ENCODE results near the gene TMC4.

The TMC4 gene

GRCh38 chr19:54133312-54133956, 39.5 kb downstream of the TMC4 start:
- H2AFZ ChIP-seq (ENCODE audit: low read depth, low read length): no peak overlapping the region
- H3K36me3 ChIP-seq (ENCODE audit: insufficient read depth, low read length): peaks cover 32% of the 10 kb centered on the region
- DNase-seq: no peak
- no peak for ATAC-seq (ENCODE audit: insufficient read depth, low read depth)
- H4K20me1 ChIP-seq (ENCODE audit: insufficient read depth, low read length): peaks cover 17% of the 10 kb centered on the region
- no peaks in the 10 kb centered on the region for H3K9me3 ChIP-seq (ENCODE audit: insufficient read depth, low read length, severe bottlenecking)
- H3K27me3 ChIP-seq (ENCODE audit: insufficient read depth, low read length, poor library complexity): no peaks in the 10 kb centered on the region
- TF ChIP-seq CTCF (IDR thresholded peaks at IDR 0.05; ENCODE audit: borderline replicate concordance, extremely low read depth, low read length, poor library complexity, severe bottlenecking) (no peak), EZH2 (IDR thresholded peaks at IDR 0.05; ENCODE audit: borderline replicate concordance, low read depth, low read length, severe bottlenecking) (no peak)
- H3K4me3 ChIP-seq (ENCODE audit: low read depth in 1 of 2, low read length in 2 of 2): no peak overlapping the region
- H3K4me2 ChIP-seq (ENCODE audit: insufficient read depth, low read length): no peak overlapping the region
- H3K9ac ChIP-seq (ENCODE audit: low read depth, low read length): no peak overlapping the region
- no peak overlapping the region for H3K27ac ChIP-seq (ENCODE audit: low read length)
- H3K79me2 ChIP-seq (ENCODE audit: insufficient read depth, low read length): peaks cover 8% of the 10 kb centered on the region
- H3K4me1 ChIP-seq (ENCODE audit: insufficient read depth, low read length): peaks cover 14% of the 10 kb centered on the region

- no peak overlapping the region for H3K4me2 ChIP-seq (ENCODE audit: insufficient read depth, low read length)
- TF ChIP-seq CTCF (IDR thresholded peaks at IDR 0.05; ENCODE audit: borderline replicate concordance, extremely low read depth, low read length, poor library complexity, severe bottlenecking): no peak
- TF ChIP-seq EZH2 (IDR thresholded peaks at IDR 0.05; ENCODE audit: borderline replicate concordance, low read depth, low read length, severe bottlenecking): no peak
- no peak for DNase-seq
- no peak overlapping the region for H2AFZ ChIP-seq (ENCODE audit: low read depth, low read length)
- no peaks in the 10 kb centered on the region for H3K27me3 ChIP-seq (ENCODE audit: insufficient read depth, low read length, poor library complexity)
- H3K4me3 ChIP-seq (ENCODE audit: low read depth in 1 of 2, low read length in 2 of 2): no peak overlapping the region
- H3K79me2 ChIP-seq (ENCODE audit: insufficient read depth, low read length): no peaks in the 10 kb centered on the region
- H3K9ac ChIP-seq (ENCODE audit: low read depth, low read length): no peak overlapping the region
- peaks cover 65% of the 10 kb centered on the region for H3K36me3 ChIP-seq (ENCODE audit: insufficient read depth, low read length)
- no peak overlapping the region for H3K27ac ChIP-seq (ENCODE audit: low read length)
- peaks cover 18% of the 10 kb centered on the region for H4K20me1 ChIP-seq (ENCODE audit: insufficient read depth, low read length)
- no peaks in the 10 kb centered on the region for H3K4me1 ChIP-seq (ENCODE audit: insufficient read depth, low read length)
- no peaks in the 10 kb centered on the region for H3K9me3 ChIP-seq (ENCODE audit: insufficient read depth, low read length, severe bottlenecking)
- no peak for ATAC-seq (ENCODE audit: insufficient read depth, low read depth)
These were observed 43.4 kb downstream of the TMC4 start for GRCh38 chr19:54129617-54129996.

GRCh38 chr19:54128796-54129616, 44.0 kb downstream of the TMC4 start:
- Histone ChIP-seq H3K27ac (ENCODE audit: low read length) (no peak overlapping the region), H3K36me3 (ENCODE audit: insufficient read depth, low read length) (peaks cover 71% of the 10 kb centered on the region), H3K27me3 (ENCODE audit: insufficient read depth, low read length, poor library complexity) (no peaks in the 10 kb centered on the region), H3K4me1 (ENCODE audit: insufficient read depth, low read length) (no peaks in the 10 kb centered on the region), H3K9me3 (ENCODE audit: insufficient read depth, low read length, severe bottlenecking) (no peaks in the 10 kb centered on the region), H2AFZ (ENCODE audit: low read depth, low read length) (no peak overlapping the region), H3K79me2 (ENCODE audit: insufficient read depth, low read length) (no peaks in the 10 kb centered on the region), H3K4me3 (ENCODE audit: low read depth in 1 of 2, low read length in 2 of 2) (no peak overlapping the region), H3K9ac (ENCODE audit: low read depth, low read length) (no peak overlapping the region), H3K4me2 (ENCODE audit: insufficient read depth, low read length) (no peak overlapping the region), H4K20me1 (ENCODE audit: insufficient read depth, low read length) (peaks cover 18% of the 10 kb centered on the region)
- ATAC-seq (ENCODE audit: insufficient read depth, low read depth) (no peak), DNase-seq (no peak)
- TF ChIP-seq EZH2 (IDR thresholded peaks at IDR 0.05; ENCODE audit: borderline replicate concordance, low read depth, low read length, severe bottlenecking): no peak
- TF ChIP-seq CTCF (IDR thresholded peaks at IDR 0.05; ENCODE audit: borderline replicate concordance, extremely low read depth, low read length, poor library complexity, severe bottlenecking): no peak
